HG02870 (cell line): ENCODE results near the gene ZNF273.
"Not testable (repeated sequence)": the region's sequence is repeated elsewhere in the genome, so short reads cannot be mapped to it uniquely, and the experiment has no call there.

Experiments used
- ATAC-seq: cut with Tn5 transposase; IDR thresholded peaks from one replicate; pipeline ENCODE4 v1.9.1; 2021; ENCODE audit warnings: mild to moderate bottlenecking, moderate library complexity; ENCODE audit not compliant: unreplicated experiment

ZNF273 gene

GRCh38 chr7:64944667-64945502, 41.8 kb downstream of the ZNF273 start:
- not testable (repeated sequence) for ATAC-seq

DNA sequence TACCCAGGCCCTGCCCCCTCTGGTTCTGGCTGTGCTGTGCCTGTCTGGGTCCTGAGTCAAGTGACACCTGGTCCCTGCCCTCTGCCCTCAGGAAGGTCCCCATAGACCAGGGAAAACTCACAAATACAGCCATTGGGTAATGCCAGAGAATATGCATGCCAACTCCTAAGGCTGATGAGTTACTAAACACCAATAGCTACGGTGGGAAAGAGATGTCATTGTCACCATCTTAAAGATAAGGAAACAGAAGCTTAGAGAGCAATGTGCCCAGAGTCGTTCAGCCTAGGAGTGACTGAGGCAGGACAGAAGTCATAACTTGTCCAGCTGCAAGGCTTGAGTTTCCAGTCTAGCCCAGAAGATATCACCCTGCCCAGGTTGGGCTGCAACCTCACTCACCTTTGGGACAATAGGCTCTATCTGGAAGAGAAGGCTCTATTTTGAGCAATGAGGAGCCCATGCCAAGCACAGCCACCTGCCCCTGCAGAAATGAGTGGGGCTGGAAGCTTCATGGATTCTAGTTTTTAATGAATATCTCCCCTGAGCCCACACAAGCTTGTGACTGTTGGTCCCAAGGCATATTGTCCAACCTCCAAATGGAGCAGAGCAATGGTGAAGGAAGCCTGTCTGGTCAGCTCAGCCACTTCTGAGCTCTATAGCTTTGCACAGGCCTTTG, 42.6 kb downstream of the ZNF273 start:
- no peak for ATAC-seq

DNA sequence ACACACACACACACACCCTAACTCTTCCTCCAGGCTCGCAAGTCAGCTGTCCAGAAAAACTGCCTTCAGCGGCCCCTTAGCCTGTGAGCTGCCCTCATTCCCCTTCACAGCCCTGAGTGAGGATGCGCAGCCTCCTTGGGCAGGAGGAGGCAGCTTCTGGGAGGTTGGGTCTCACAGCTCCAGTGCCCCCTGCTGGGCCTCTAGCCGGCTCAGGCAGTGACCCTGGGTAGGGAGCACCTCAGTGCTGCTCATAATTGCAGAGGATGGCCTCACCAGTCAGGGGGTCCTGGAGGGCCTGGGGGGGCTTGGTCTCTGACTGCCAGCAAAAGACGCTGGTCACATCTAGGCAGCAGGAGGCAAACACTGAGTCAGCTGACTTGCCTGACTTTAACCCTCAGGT, 43.7 kb downstream of the ZNF273 start:
- ATAC-seq = no peak

- no peak for ATAC-seq
These were observed 44.4 kb downstream of the ZNF273 start for GRCh38 chr7:64947252-64948000.

- not testable (repeated sequence) for ATAC-seq
These were observed 45.7 kb downstream of the ZNF273 start for GRCh38 chr7:64948774-64949173.

GRCh38 chr7:64950673-64951072, 47.6 kb downstream of the ZNF273 start:
- ATAC-seq = not testable (repeated sequence)

DNA sequence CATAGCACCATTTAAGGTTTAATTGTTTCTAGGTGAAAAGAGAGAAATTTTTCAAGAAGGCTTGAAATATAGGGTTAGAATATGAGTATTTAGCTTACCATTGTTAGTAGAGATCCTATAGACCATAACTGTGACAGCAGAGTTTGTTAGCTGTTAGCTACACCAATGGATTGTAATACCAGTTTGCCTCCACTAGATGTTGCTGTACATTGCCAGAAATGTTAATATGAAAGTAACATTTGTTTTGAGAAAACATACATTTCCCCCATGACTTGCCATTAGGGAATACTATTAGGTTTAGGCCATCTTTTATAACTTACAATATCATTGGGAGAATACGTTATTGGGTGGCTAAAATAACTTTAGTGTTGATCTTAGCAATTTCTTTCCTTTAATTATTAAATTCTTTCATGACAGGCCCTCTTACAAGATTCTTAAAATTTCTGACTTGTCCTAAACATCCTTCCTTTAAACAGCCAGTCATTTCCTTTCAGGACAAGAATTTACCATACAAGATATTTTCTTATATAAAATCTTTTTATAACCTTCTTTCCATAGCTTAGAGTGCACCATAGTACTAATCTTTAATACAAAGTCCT, 48.3 kb downstream of the ZNF273 start:
- no peak for ATAC-seq

- ATAC-seq = no peak
These were observed 56.1 kb downstream of the ZNF273 start for GRCh38 chr7:64959072-64959747.

GRCh38 chr7:64965594-64965993, 62.5 kb downstream of the ZNF273 start:
- no peak for ATAC-seq

GRCh38 chr7:64978497-64979203, 75.6 kb downstream of the ZNF273 start:
- no peak for ATAC-seq
